Neural cell (in vitro differentiated cells): Measurements from ENCODE around the gene SAMD1. TPM values are rescaled to one million over a fixed set of nuclear protein-coding genes. Genes with fewer than 3 reads are reported as not detected.
A peak's percentile ranks its signal among the peaks of the same experiment; 100 is the strongest.

Experiments used
- H2AFZ ChIP-seq: fragments of 200-600, 300-800 bp; sonication (generic), shearing (Covaris generic); 2 replicates; pipeline ENCODE4 v1.6.0; 2014; ENCODE audit warnings: low read depth, mild to moderate bottlenecking, antibody characterized with exemption, low read length, moderate library complexity
- H3F3A ChIP-seq: fragments of 200-600 bp; shearing (Covaris generic); 2 replicates; pipeline ENCODE4 v1.6.1; 2016; ENCODE audit warnings: mild to moderate bottlenecking, moderate library complexity, mixed read lengths, antibody characterized with exemption, low read length; ENCODE audit not compliant: insufficient read depth, poor library complexity, severe bottlenecking
- H3K27ac ChIP-seq: fragments of 200-600, 300-800 bp; sonication (generic), shearing (Covaris generic); 2 replicates; pipeline ENCODE4 v1.5.1; 2014; ENCODE audit warnings: mild to moderate bottlenecking, low read length, moderate library complexity
- H3K27me3 ChIP-seq: fragments of 300-800, 200-600 bp; sonication (generic), shearing (Covaris generic); 2 replicates; pipeline ENCODE4 v1.6.0; 2014; ENCODE audit warnings: mild to moderate bottlenecking, low read depth, low read length, moderate library complexity; ENCODE audit not compliant: insufficient read depth
- H3K36me3 ChIP-seq: fragments of 300-800, 200-600 bp; sonication (generic), shearing (Covaris generic); 2 replicates; pipeline ENCODE4 v1.5.1; 2014; ENCODE audit warnings: mild to moderate bottlenecking, antibody characterized with exemption, low read length, moderate library complexity; ENCODE audit not compliant: insufficient read depth
- H3K4me2 ChIP-seq: fragments of 300-800, 200-600 bp; sonication (generic), shearing (Covaris generic); 2 replicates; pipeline ENCODE4 v1.6.0; 2014; ENCODE audit warnings: mild to moderate bottlenecking, low read length
- H3K4me3 ChIP-seq: fragments of 300-800, 200-600 bp; sonication (generic), shearing (Covaris generic); 2 replicates; pipeline ENCODE4 v1.5.1; 2014; ENCODE audit warnings: mild to moderate bottlenecking, low read length, moderate library complexity
- H3K79me2 ChIP-seq: fragments of 200-600 bp; shearing (Covaris generic); replicated peaks from 2 replicates; pipeline ENCODE4 v1.6.0; 2014; ENCODE audit warnings: mild to moderate bottlenecking, low read length, moderate library complexity; ENCODE audit not compliant: insufficient read depth
- H3K9ac ChIP-seq: fragments of 300-800, 200-600 bp; sonication (generic), shearing (Covaris generic); 2 replicates; pipeline ENCODE4 v1.6.1; 2016; ENCODE audit warnings: mild to moderate bottlenecking, low read length, mixed read lengths
- H3K9me2 ChIP-seq: fragments of 200-600 bp; shearing (Covaris generic); 2 replicates; pipeline ENCODE4 v1.6.1; 2016; ENCODE audit warnings: mild to moderate bottlenecking, low read length, mixed read lengths; ENCODE audit not compliant: insufficient read depth
- H3K9me3 ChIP-seq: fragments of 200-600, 300-800 bp; sonication (generic), shearing (Covaris generic); 2 replicates; pipeline ENCODE4 v1.6.1; 2016; ENCODE audit warnings: mild to moderate bottlenecking, mixed run types, low read length, moderate library complexity, mixed read lengths
- H4K20me1 ChIP-seq: fragments of 200-600 bp; shearing (Covaris generic); 2 replicates; pipeline ENCODE4 v1.6.1; 2016; ENCODE audit warnings: mild to moderate bottlenecking, mixed run types; ENCODE audit not compliant: insufficient read depth
- CTCF ChIP-seq: fragments of 450-650 bp; IDR thresholded peaks from 2 replicates; pipeline ENCODE4 v1.5.1; 2014; ENCODE audit warnings: antibody characterized with exemption, mild to moderate bottlenecking, moderate library complexity; ENCODE audit not compliant: poor library complexity, severe bottlenecking
- EP300 ChIP-seq: fragments of 450-650 bp; conservative IDR thresholded peaks from 2 replicates; pipeline ENCODE4 v1.6.1; 2014; ENCODE audit warnings: antibody characterized with exemption, mild to moderate bottlenecking, moderate library complexity; ENCODE audit not compliant: poor library complexity, severe bottlenecking
- EZH2 ChIP-seq: fragments of 200-600, 300-800 bp; shearing (Covaris generic), sonication (generic); IDR thresholded peaks from 2 replicates; pipeline ENCODE4 v1.6.1; 2014; ENCODE audit warnings: antibody characterized with exemption, low read length, borderline replicate concordance, mild to moderate bottlenecking; ENCODE audit not compliant: insufficient read depth, poor library complexity, severe bottlenecking
- MXI1 ChIP-seq: fragments of 450-650 bp; conservative IDR thresholded peaks from 2 replicates; pipeline ENCODE4 v1.6.1; 2014; ENCODE audit warnings: antibody characterized with exemption, mild to moderate bottlenecking; ENCODE audit not compliant: poor library complexity, severe bottlenecking
- POLR2AphosphoS5 ChIP-seq: IDR thresholded peaks from 2 replicates; pipeline ENCODE4 v1.6.1; 2012
- RAD21 ChIP-seq: fragments of 450-650 bp; conservative IDR thresholded peaks from 2 replicates; pipeline ENCODE4 v1.6.1; 2014; ENCODE audit warnings: antibody characterized with exemption, mild to moderate bottlenecking, moderate library complexity
- REST ChIP-seq: IDR thresholded peaks from 2 replicates; pipeline ENCODE4 v1.6.1; 2012; ENCODE audit warnings: borderline replicate concordance
- SMC3 ChIP-seq: fragments of 450-650 bp; conservative IDR thresholded peaks from 2 replicates; pipeline ENCODE4 v1.6.1; 2014; ENCODE audit warnings: antibody characterized with exemption, mild to moderate bottlenecking, moderate library complexity; ENCODE audit not compliant: poor library complexity
- TAF1 ChIP-seq: IDR thresholded peaks from 2 replicates; pipeline ENCODE4 v1.6.1; 2012; ENCODE audit warnings: low read depth
- polyA plus RNA-seq: library from polyadenylated mRNA; depleted of rRNA; stranded (reverse); fragments of >200 nt; gene quantifications from 2 replicates; pipeline ENCODE4 v1.2.3, GENCODE V29; 2014

Gene SAMD1
- polyA plus RNA-seq, 1 donor from 2014 or later, result 38.1 TPM

GRCh38 chr19:14138576-14139265, 48.2 kb upstream of the SAMD1 start:
- Histone ChIP-seq H3K4me3 (no peak overlapping the region), H3K79me2 (no peaks in the 10 kb centered on the region), H2AFZ (no peak overlapping the region), H3K27me3 (no peaks in the 10 kb centered on the region), H3K9me3 (no peaks in the 10 kb centered on the region), H3F3A (no peaks in the 10 kb centered on the region), H4K20me1 (no peaks in the 10 kb centered on the region), H3K36me3 (no peaks in the 10 kb centered on the region), H3K9me2 (no peaks in the 10 kb centered on the region), H3K9ac (no peak overlapping the region), H3K4me2 (no peak overlapping the region), H3K27ac (no peak overlapping the region)
- TF ChIP-seq MXI1 (no peak), RAD21 (no peak), SMC3 (no peak), POLR2AphosphoS5 (no peak), REST (no peak), EZH2 (no peak), EP300 (no peak), TAF1 (no peak), CTCF (no peak)

- H2AFZ ChIP-seq, result peak within 1 kb of the TSS; percentile 76
- H3K36me3 ChIP-seq, result no peaks in the 10 kb centered on the region
These were observed 46.1 kb upstream of the SAMD1 start, which contains the start of gene ASF1B for GRCh38 chr19:14136509-14137281. Gene ASF1B (minus strand): TSS chr19:14136589. CDS start chr19:14136456, 133 bp downstream.

More at GRCh38 chr19:14136509-14137281, 46.1 kb upstream of the SAMD1 start, which contains the start of gene ASF1B:
- no peak within 1 kb of the TSS for H3K27ac ChIP-seq
- no peaks in the 10 kb centered on the region for H3K27me3 ChIP-seq
- H3F3A ChIP-seq, result no peaks in the 10 kb centered on the region
- H3K4me3 ChIP-seq, result peak within 1 kb of the TSS; percentile 85
- no peaks in the 10 kb centered on the region for H3K9me3 ChIP-seq
- H3K79me2 ChIP-seq, result no peaks in the 10 kb centered on the region
- peak within 1 kb of the TSS; percentile 56 for H3K9ac ChIP-seq
- TF ChIP-seq RAD21, result peak; percentile 100
- peak; percentile 98 for TF ChIP-seq MXI1
- peak; percentile 100 for TF ChIP-seq CTCF
- TF ChIP-seq EP300, result peak; percentile 66
- TF ChIP-seq POLR2AphosphoS5, result peak; percentile 37
- TF ChIP-seq EZH2, result no peak
- TF ChIP-seq REST, result peak; percentile 31
- peak; percentile 99 for TF ChIP-seq SMC3
- TF ChIP-seq TAF1, result no peak
- H3K9me2 ChIP-seq, result no peaks in the 10 kb centered on the region
- H3K4me2 ChIP-seq, result peak within 1 kb of the TSS; percentile 65
- H4K20me1 ChIP-seq, result no peaks in the 10 kb centered on the region
